Spleen (tissue), 11 donors: Measurements from ENCODE around the gene GINS2. TPM values are rescaled to one million over a fixed set of nuclear protein-coding genes. Genes with fewer than 3 reads are reported as not detected.

Experiments used
- DNase-seq: peaks from one replicate; pipeline ENCODE4 v3.0.0-alpha.2; 2020
- H3K27ac ChIP-seq, 8 donors: fragments of 200-600 bp; sonication (generic) in 7 of 8; 1 replicate in 4 of 8; 2 replicates in 4 of 8; pipeline versions ENCODE4 v1.5.0 to v1.8.0; 2016 to 2021; ENCODE audit warnings: inconsistent platforms in 4 of 8, mild to moderate bottlenecking in 4 of 8, moderate library complexity in 1 of 8
- H3K27me3 ChIP-seq, 7 donors: fragments of 200-600 bp; sonication (generic) in 6 of 7; replicated peaks in 1 of 7; 1 replicate in 4 of 7; 2 replicates in 3 of 7; pipeline versions ENCODE4 v1.5.0 to v1.8.0; 2016 to 2021; ENCODE audit warnings: inconsistent platforms in 3 of 7, mild to moderate bottlenecking in 1 of 7
- H3K36me3 ChIP-seq, 6 donors: fragments of 200-600 bp; sonication (generic) in 5 of 6; 1 replicate in 4 of 6; 2 replicates in 2 of 6; pipeline versions ENCODE4 v1.5.0 to v1.8.0; 2016 to 2021; ENCODE audit warnings: inconsistent platforms in 2 of 6
- H3K4me1 ChIP-seq, 6 donors: fragments of 200-600 bp; sonication (generic) in 5 of 6; 1 replicate in 3 of 6; 2 replicates in 3 of 6; pipeline versions ENCODE4 v1.5.0 to v1.8.0; 2016 to 2021; ENCODE audit warnings: inconsistent platforms in 3 of 6
- H3K4me3 ChIP-seq, 8 donors: fragments of 200-600 bp; sonication (generic) in 7 of 8; 1 replicate in 4 of 8; 2 replicates in 4 of 8; pipeline versions ENCODE4 v1.5.0 to v1.8.0; 2016 to 2021; ENCODE audit warnings: inconsistent platforms in 4 of 8, mild to moderate bottlenecking in 4 of 8, moderate library complexity in 2 of 8
- H3K9me3 ChIP-seq, 8 donors: fragments of 200-600 bp; sonication (generic) in 7 of 8; 1 replicate in 4 of 8; 2 replicates in 4 of 8; pipeline versions ENCODE4 v1.5.0 to v1.8.0; 2016 to 2021; ENCODE audit warnings: inconsistent platforms in 4 of 8
- POLR2A ChIP-seq, 3 donors: fragments of 450-650 bp; IDR thresholded peaks; one replicate each; pipeline ENCODE4 v1.5.1; 2017; ENCODE audit warnings: antibody characterized with exemption in 3 of 3, mild to moderate bottlenecking in 1 of 3
- POLR2AphosphoS5 ChIP-seq, 3 donors: sonication (generic); formaldehyde crosslinking; IDR thresholded peaks; one replicate each; pipeline ENCODE4 v1.5.1; 2017; ENCODE audit warnings: antibody characterized with exemption in 3 of 3
- WGBS, 5 donors: extraction: QIAGEN DNeasy Blood & Tissue Kit in 3 of 5; methylation state at CpG; one replicate each; pipeline versions ENCODE4 v1.1.5 to v1.1.7; 2013 to 2018; 5-methylcytosine and 5-hydroxymethylcytosine counted together
- intact Hi-C: fragments of 100-400 bp; cut with DNase I; formaldehyde crosslinking; loops from one replicate; pipeline ENCODE4 v1.15.0; 2023; ENCODE audit warnings: low total_unique reads
- polyA plus RNA-seq, 3 donors: library from polyadenylated mRNA; stranded (reverse); fragments of 200-250 nt; gene quantifications; one replicate each; pipeline ENCODE4 v1.2.1, GENCODE V29; 2013
- total RNA-seq, 7 donors: library from RNA; depleted of rRNA in 3 of 7; stranded (reverse); fragments of >200 nt in 3 of 7; fragmentation: NEBNext Ultra II Directional in 4 of 7; extraction: Animal tissue kit (Norgen Biotek cat#: 25700) in 4 of 7; gene quantifications; one replicate each; pipeline versions ENCODE4 v1.1.0 to v1.2.1, GENCODE V29; 2016 to 2021
- TF ChIP-seq, protein P1 (sequence below), 11 experiments: fragments of 200-600 bp in 7 of 11; fragments of 450-650 bp in 4 of 11; sonication (generic) in 4 of 11; IDR thresholded peaks in 8 of 11; conservative IDR thresholded peaks in 3 of 11; 1 replicate in 7 of 11; 2 replicates in 4 of 11; pipeline versions ENCODE4 v1.4.0 to v1.8.0; 2016 to 2021; ENCODE audit warnings: antibody characterized with exemption in 11 of 11, inconsistent platforms in 4 of 11, mild to moderate bottlenecking in 1 of 11
- donor health status: healthy with polysubstance abuse.
- donor health status: DM: no; HTN: no; CAD: no; lungs with moderate emphysema.
- donor health status: DM: no; HTN: no; CAD: no.
- donor health status: Bipolar disorder and iron deficiency.
- donor health status: healthy.
- donor health status: DM: no; HTN: no; CAD: no.
- donor health status: DM: yes; HTN: yes; CAD: no.

The GINS2 gene
- total and polyA plus RNA-seq, 10 donors: 1.0 to 7.0 (median 2.3) TPM

DNA sequence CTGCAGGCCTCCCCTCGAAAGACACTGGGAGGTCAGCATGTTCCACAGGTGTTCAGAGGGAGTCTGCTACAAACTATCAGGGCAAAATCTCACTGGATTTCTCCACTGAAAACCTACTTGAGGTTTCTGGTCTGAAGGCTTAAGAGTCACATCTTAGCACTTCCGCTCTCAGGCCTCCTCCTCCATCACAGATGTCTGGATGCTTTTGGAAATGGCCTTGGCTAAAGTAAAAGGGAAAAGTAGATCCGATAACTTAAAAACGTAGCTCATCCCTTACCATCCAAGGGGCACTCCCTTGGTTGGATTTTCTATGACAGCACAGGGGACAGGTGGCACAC lies 14.4 kb downstream of the GINS2 start:
- WGBS, 5 donors: 64 to 73% (median 67%) methylated on average over 4 of the region's 4 CpGs

DNA sequence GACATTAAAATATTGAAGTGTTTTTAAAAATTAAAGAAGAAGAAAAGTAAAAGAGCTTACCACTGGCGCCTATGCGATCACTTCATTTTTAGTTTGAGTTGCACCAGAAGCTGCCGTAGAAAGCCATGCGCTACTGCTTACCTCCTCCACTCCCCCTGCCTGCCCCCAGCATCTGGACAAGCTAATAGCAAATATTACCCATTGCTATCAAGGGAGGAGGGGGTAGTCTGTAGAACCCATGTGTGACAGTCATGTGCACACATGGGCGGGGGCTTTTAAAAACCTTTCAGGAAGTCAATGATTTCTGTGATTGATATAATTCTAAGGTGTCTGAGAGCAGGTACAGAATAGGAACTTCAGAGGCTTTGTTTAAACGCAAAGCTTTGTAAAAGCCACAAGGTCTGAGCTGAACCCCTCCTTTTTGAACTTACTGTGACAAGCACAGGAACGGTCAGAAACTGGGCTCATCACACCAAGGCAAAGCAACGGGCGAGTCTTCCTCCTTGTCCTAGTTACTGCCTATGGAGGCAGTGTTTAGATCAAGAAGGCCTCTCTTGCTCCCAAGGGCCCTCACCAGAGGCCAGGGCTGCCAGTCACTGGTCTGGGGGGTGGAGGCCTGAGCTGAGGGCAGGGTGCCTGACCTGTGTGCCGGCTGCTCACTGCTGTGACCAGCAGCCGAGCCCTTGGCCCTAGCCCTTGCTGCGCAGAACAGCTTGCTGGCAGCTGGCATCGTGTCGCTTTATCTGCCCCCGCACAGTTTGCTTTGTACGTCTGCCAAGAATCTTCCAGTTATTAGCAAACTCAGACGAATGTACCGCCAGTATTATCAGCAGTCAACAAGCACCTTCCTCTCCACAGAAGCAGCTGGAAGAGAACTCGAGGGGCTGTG lies 15.0 kb downstream of the GINS2 start:
- intact Hi-C loops: no loop called here
- DNase-seq: peak; percentile 81

More for the DNA sequence above, 14.4 kb downstream of the GINS2 start:
- intact Hi-C loops: no loop called here
- Histone ChIP-seq H3K27ac (peak overlapping the region in 6 of 8 donors; percentile 33 to 65 (median 58)), H3K9me3 (no peaks in the 10 kb centered on the region), H3K4me3 (no peak overlapping the region), H3K36me3 (peaks cover 4 to 99% (median 63%) of the 10 kb centered on the region in 6 donors), H3K4me1 (peaks cover 0 to 28% (median 16%) of the 10 kb centered on the region in 6 donors), H3K27me3 (no peaks in the 10 kb centered on the region)
- no peak for DNase-seq
- TF ChIP-seq POLR2AphosphoS5 (IDR thresholded peaks at IDR 0.05): no peak

DNA sequence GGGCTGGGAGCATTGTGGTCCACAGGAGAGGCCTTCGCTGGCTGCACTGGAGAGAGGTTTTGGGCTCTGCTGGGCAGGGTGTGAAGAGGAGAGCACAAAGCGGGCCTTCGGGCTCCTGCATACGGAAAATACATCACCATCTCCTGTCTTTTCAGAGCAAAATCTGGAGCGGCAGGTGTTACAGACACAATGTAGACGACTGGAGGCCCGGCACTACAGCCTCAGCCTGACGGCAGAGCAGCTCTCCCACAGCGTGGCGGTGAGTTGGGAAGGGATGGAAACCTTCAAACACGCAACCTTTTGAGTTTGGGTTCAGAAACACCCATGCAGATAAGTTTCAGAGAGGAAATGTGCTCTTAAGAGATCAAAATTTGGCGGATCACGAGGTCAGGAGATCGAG lies 17.9 kb downstream of the GINS2 start:
- H3K4me1 ChIP-seq: peaks cover 0 to 28% (median 16%) of the 10 kb centered on the region in 6 donors
- H3K27me3 ChIP-seq: no peaks in the 10 kb centered on the region
- intact Hi-C loops: no loop called here
- no peaks in the 10 kb centered on the region for H3K9me3 ChIP-seq
- peak; percentile 41 for DNase-seq
- no peak overlapping the region for H3K4me3 ChIP-seq
- peaks cover 4 to 100% (median 84%) of the 10 kb centered on the region in 6 donors for H3K36me3 ChIP-seq
- 93 to 97% (median 96%) methylated on average over 14 of the region's 14 CpGs for WGBS, 5 donors
- TF ChIP-seq POLR2A (IDR thresholded peaks at IDR 0.05) (no peak), POLR2AphosphoS5 (IDR thresholded peaks at IDR 0.05) (no peak)
- TF ChIP-seq, protein P1, sequence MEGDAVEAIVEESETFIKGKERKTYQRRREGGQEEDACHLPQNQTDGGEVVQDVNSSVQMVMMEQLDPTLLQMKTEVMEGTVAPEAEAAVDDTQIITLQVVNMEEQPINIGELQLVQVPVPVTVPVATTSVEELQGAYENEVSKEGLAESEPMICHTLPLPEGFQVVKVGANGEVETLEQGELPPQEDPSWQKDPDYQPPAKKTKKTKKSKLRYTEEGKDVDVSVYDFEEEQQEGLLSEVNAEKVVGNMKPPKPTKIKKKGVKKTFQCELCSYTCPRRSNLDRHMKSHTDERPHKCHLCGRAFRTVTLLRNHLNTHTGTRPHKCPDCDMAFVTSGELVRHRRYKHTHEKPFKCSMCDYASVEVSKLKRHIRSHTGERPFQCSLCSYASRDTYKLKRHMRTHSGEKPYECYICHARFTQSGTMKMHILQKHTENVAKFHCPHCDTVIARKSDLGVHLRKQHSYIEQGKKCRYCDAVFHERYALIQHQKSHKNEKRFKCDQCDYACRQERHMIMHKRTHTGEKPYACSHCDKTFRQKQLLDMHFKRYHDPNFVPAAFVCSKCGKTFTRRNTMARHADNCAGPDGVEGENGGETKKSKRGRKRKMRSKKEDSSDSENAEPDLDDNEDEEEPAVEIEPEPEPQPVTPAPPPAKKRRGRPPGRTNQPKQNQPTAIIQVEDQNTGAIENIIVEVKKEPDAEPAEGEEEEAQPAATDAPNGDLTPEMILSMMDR (IDR thresholded peaks at IDR 0.05 in 8 of 11, conservative IDR thresholded peaks at IDR 0.05 in 3 of 11): no peak
- H3K27ac ChIP-seq: no peak overlapping the region

More for the DNA sequence above, 15.0 kb downstream of the GINS2 start:
- Histone ChIP-seq H3K4me1 (peaks cover 0 to 28% (median 16%) of the 10 kb centered on the region in 6 donors), H3K4me3 (no peak overlapping the region), H3K36me3 (peaks cover 4 to 100% (median 69%) of the 10 kb centered on the region in 6 donors), H3K27me3 (no peaks in the 10 kb centered on the region), H3K27ac (peak overlapping the region in 6 of 8 donors; percentile 33 to 65 (median 58)), H3K9me3 (no peaks in the 10 kb centered on the region)
- 61 to 75% (median 73%) methylated on average over 19 of the region's 19 CpGs for WGBS, 5 donors
- TF ChIP-seq POLR2A (IDR thresholded peaks at IDR 0.05) (no peak), POLR2AphosphoS5 (IDR thresholded peaks at IDR 0.05) (peak; percentile 78 to 87 (median 80))
- TF ChIP-seq, protein P1 (IDR thresholded peaks at IDR 0.05 in 8 of 11, conservative IDR thresholded peaks at IDR 0.05 in 3 of 11): no peak

DNA sequence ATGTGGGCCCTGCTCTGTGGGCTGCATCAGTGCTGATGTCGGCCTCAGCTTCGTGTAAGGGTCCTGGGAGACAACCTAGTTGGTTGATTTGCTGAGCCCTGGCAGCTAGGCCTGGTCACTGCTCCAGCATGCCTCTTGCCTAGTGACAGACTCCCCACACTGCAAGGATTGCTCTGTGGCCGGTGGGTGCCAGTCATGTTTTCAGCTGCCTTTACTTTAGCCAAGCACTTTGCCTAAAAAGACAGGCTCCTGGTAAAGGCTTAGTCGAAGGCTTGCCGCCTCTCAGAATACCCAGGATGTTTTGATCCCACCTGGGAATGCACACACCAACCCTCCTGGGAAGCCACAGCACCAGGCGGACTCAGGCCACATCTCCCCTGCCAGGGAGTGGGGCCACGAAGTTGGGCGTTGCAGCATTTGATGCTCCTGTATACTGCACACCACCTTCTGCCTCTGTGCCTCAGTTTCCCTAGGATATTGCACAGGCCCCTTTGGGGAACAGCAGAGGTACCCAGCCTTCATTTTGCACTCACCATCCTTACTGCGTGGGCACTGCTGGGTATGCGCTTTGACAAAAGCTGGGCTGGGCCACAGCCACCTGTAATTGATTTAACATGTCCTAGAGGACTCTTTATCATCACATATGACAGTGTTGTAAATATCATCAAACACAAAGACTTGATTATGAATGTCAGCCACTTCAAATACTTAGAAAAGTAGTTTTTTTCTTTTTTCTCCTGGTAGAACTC lies 19.9 kb downstream of the GINS2 start:
- TF ChIP-seq, protein P1 (IDR thresholded peaks at IDR 0.05 in 8 of 11, conservative IDR thresholded peaks at IDR 0.05 in 3 of 11): no peak
- TF ChIP-seq POLR2AphosphoS5 (IDR thresholded peaks at IDR 0.05) (no peak), POLR2A (IDR thresholded peaks at IDR 0.05) (no peak)
- Histone ChIP-seq H3K36me3 (peaks cover 11 to 100% (median 91%) of the 10 kb centered on the region in 6 donors), H3K4me1 (peaks cover 0 to 12% (median 4%) of the 10 kb centered on the region in 6 donors), H3K9me3 (no peaks in the 10 kb centered on the region), H3K4me3 (no peak overlapping the region), H3K27me3 (no peaks in the 10 kb centered on the region), H3K27ac (no peak overlapping the region)
- intact Hi-C loops: no loop called here
- DNase-seq: peak; percentile 41
- 96 to 98% (median 97%) methylated on average over 8 to 10 of the region's 10 CpGs for WGBS, 5 donors
